ENCODE results near the gene ERMN.

The ERMN gene

DNA sequence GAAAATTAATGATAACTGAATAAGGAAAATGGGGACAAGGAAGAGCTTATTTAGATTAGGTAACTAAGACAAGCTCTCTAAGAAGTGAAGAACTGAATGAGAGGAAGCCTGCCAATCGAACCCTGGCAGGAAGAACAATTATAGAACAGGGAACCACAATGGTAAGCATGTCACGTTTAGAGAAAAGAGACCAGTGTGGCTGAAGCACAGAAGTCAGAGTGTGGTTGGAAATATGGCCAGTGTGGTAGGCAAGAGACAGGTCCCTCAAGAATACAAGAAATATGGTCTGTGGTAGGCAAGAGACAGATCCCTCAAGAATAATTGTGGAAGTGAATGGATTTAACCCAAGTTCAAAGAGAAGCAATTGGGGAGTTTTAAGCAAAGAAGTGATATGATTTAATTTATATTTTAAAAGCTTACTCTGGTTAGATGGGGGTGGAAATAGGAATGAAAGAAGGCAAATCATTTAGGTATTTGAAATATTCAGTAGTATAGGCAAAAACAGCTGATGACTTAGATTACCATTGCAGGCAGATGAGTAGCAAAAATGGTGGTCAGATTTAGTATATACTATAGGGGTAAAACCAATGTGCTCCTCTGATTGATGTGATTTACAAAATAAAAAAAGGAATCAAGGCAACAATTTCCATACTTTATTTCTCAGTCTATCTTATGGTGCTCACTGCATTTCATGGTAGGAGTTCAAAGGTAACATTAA, 38.8 kb upstream of the ERMN start:
- Histone ChIP-seq H2AFZ (ENCODE audit: low read depth, low read length) (no peak overlapping the region), H3K79me2 (ENCODE audit: insufficient read depth, low read length) (no peaks in the 10 kb centered on the region), H3K4me1 (ENCODE audit: insufficient read depth, low read length) (no peaks in the 10 kb centered on the region), H4K20me1 (ENCODE audit: insufficient read depth, low read length) (no peaks in the 10 kb centered on the region), H3K4me3 (ENCODE audit: low read depth in 1 of 2, low read length in 2 of 2) (no peak overlapping the region), H3K36me3 (ENCODE audit: insufficient read depth, low read length) (no peaks in the 10 kb centered on the region), H3K4me2 (ENCODE audit: insufficient read depth, low read length) (no peak overlapping the region), H3K9me3 (ENCODE audit: insufficient read depth, low read length, severe bottlenecking) (peaks cover 5% of the 10 kb centered on the region), H3K9ac (ENCODE audit: low read depth, low read length) (no peak overlapping the region), H3K27me3 (ENCODE audit: insufficient read depth, low read length, poor library complexity) (no peaks in the 10 kb centered on the region), H3K27ac (ENCODE audit: low read length) (no peak overlapping the region)
- DNase-seq (no peak), ATAC-seq (ENCODE audit: insufficient read depth, low read depth) (no peak)
- TF ChIP-seq EZH2 (IDR thresholded peaks at IDR 0.05; ENCODE audit: borderline replicate concordance, low read depth, low read length, severe bottlenecking) = no peak
- TF ChIP-seq, protein P1, sequence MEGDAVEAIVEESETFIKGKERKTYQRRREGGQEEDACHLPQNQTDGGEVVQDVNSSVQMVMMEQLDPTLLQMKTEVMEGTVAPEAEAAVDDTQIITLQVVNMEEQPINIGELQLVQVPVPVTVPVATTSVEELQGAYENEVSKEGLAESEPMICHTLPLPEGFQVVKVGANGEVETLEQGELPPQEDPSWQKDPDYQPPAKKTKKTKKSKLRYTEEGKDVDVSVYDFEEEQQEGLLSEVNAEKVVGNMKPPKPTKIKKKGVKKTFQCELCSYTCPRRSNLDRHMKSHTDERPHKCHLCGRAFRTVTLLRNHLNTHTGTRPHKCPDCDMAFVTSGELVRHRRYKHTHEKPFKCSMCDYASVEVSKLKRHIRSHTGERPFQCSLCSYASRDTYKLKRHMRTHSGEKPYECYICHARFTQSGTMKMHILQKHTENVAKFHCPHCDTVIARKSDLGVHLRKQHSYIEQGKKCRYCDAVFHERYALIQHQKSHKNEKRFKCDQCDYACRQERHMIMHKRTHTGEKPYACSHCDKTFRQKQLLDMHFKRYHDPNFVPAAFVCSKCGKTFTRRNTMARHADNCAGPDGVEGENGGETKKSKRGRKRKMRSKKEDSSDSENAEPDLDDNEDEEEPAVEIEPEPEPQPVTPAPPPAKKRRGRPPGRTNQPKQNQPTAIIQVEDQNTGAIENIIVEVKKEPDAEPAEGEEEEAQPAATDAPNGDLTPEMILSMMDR (IDR thresholded peaks at IDR 0.05; ENCODE audit: borderline replicate concordance, extremely low read depth, low read length, poor library complexity, severe bottlenecking) = no peak

DNA sequence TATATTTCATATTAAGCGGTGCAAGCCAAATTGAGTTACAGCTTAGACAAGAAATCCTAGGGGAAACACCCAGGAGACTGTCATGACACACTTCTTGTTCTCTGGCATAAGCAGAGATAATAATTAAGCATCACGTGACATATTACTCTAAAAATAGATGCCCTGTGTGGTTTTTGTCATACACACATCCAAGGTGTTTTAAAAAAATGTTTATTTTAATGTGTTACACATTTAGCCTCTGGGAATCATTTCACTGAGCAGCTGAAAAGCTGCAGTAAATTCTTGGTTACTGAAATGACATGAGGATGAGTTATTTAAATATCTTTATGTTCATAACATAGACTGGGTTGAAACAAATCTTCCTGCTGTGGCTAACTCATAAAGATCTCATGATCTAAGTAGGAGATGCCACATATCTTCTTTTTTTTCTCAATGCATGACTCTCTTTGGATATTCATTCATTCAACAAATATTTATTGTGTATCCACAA, 38.0 kb upstream of the ERMN start:
- Histone ChIP-seq H3K27ac (ENCODE audit: low read length) (no peak overlapping the region), H3K4me1 (ENCODE audit: insufficient read depth, low read length) (no peaks in the 10 kb centered on the region), H4K20me1 (ENCODE audit: insufficient read depth, low read length) (no peaks in the 10 kb centered on the region), H3K9ac (ENCODE audit: low read depth, low read length) (no peak overlapping the region), H3K4me2 (ENCODE audit: insufficient read depth, low read length) (no peak overlapping the region), H3K9me3 (ENCODE audit: insufficient read depth, low read length, severe bottlenecking) (peaks cover 5% of the 10 kb centered on the region), H3K36me3 (ENCODE audit: insufficient read depth, low read length) (no peaks in the 10 kb centered on the region), H3K27me3 (ENCODE audit: insufficient read depth, low read length, poor library complexity) (no peaks in the 10 kb centered on the region), H2AFZ (ENCODE audit: low read depth, low read length) (no peak overlapping the region), H3K79me2 (ENCODE audit: insufficient read depth, low read length) (no peaks in the 10 kb centered on the region), H3K4me3 (ENCODE audit: low read depth in 1 of 2, low read length in 2 of 2) (no peak overlapping the region)
- TF ChIP-seq, protein P1 (IDR thresholded peaks at IDR 0.05; ENCODE audit: borderline replicate concordance, extremely low read depth, low read length, poor library complexity, severe bottlenecking) = no peak
- TF ChIP-seq EZH2 (IDR thresholded peaks at IDR 0.05; ENCODE audit: borderline replicate concordance, low read depth, low read length, severe bottlenecking) = no peak
- no peak for ATAC-seq (ENCODE audit: insufficient read depth, low read depth)
- DNase-seq = no peak

DNA sequence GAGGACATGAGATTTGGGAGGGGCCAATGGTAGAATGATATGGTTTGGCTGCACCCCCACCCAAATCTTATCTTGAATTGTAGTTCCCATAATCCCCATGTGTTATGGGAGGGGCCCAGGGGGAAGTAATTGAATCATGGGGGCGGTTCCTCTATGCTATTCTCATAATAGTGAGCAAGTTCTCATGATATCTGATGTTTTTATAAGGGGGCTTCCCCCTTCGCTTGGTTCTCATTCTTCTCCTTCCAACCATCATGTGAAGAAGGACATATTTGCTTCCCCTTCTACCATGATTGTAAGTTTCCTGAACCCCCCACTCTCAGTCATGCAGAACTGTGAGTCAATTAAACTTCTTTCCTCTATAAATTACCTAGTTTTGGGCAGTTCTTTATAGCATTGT, 37.0 kb upstream of the ERMN start:
- Histone ChIP-seq H3K9ac (ENCODE audit: low read depth, low read length) (no peak overlapping the region), H3K27me3 (ENCODE audit: insufficient read depth, low read length, poor library complexity) (no peaks in the 10 kb centered on the region), H3K9me3 (ENCODE audit: insufficient read depth, low read length, severe bottlenecking) (peaks cover 5% of the 10 kb centered on the region), H4K20me1 (ENCODE audit: insufficient read depth, low read length) (no peaks in the 10 kb centered on the region), H3K4me1 (ENCODE audit: insufficient read depth, low read length) (no peaks in the 10 kb centered on the region), H3K27ac (ENCODE audit: low read length) (no peak overlapping the region), H2AFZ (ENCODE audit: low read depth, low read length) (no peak overlapping the region), H3K4me3 (ENCODE audit: low read depth in 1 of 2, low read length in 2 of 2) (no peak overlapping the region), H3K36me3 (ENCODE audit: insufficient read depth, low read length) (no peaks in the 10 kb centered on the region), H3K79me2 (ENCODE audit: insufficient read depth, low read length) (no peaks in the 10 kb centered on the region), H3K4me2 (ENCODE audit: insufficient read depth, low read length) (no peak overlapping the region)
- no peak for ATAC-seq (ENCODE audit: insufficient read depth, low read depth)
- TF ChIP-seq, protein P1 (IDR thresholded peaks at IDR 0.05; ENCODE audit: borderline replicate concordance, extremely low read depth, low read length, poor library complexity, severe bottlenecking) = no peak
- TF ChIP-seq EZH2 (IDR thresholded peaks at IDR 0.05; ENCODE audit: borderline replicate concordance, low read depth, low read length, severe bottlenecking) = no peak
- no peak for DNase-seq
